DMS53 treated with DMSO at 0.1 percent for 48 hours (cell line): ENCODE results near the gene HOXD12.
A peak's percentile ranks its signal among the peaks of the same experiment; 100 is the strongest.

ENCODE experiments used
- DNase-seq: peaks from one replicate; lab custom pipeline; 2025; ENCODE audit not compliant: unreplicated experiment; lab: John Stamatoyannopoulos, UW

HOXD12 gene

DNA sequence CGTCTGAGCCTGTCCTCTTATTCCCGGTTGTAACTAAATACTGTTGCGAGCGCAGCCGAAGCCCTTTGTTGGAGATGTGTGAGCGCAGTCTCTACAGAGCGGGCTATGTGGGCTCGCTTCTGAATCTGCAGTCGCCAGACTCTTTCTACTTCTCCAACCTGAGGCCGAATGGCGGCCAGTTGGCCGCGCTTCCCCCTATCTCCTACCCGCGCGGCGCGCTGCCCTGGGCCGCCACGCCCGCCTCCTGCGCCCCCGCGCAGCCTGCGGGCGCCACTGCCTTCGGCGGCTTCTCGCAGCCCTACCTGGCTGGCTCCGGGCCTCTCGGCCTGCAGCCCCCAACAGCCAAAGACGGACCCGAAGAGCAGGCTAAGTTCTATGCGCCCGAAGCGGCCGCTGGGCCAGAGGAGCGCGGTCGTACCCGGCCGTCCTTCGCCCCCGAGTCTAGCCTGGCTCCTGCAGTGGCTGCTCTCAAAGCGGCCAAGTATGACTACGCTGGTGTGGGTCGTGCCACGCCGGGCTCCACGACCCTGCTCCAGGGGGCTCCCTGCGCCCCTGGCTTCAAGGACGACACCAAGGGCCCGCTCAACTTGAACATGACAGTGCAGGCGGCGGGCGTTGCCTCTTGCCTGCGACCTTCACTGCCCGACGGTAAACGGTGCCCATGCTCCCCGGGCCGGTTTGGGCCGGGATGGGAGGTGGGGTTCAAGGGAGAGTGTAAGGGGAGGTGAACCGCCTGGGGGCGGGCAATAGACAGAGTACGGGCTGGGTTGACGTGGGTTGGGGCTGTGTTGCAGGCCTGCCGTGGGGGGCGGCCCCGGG, at the start of gene HOXD12:
Gene HOXD12, plus strand, starts transcription at position 68 of the 819 bp plus-strand sequence. Its CDS starts 7 bp downstream, at position 75.
- DNase-seq: no peak

GRCh38 chr2:176056406-176056805, 43.2 kb upstream of the HOXD12 start:
- DNase-seq: peak; percentile 89

GRCh38 chr2:176063958-176064357, 35.6 kb upstream of the HOXD12 start:
- peak; percentile 61 for DNase-seq

- no peak for DNase-seq
Measured at GRCh38 chr2:176066645-176067588, 32.7 kb upstream of the HOXD12 start.

GRCh38 chr2:176067589-176068418, 31.8 kb upstream of the HOXD12 start:
- DNase-seq: no peak

- DNase-seq: no peak
Measured at GRCh38 chr2:176068419-176068832, 31.2 kb upstream of the HOXD12 start.

DNA sequence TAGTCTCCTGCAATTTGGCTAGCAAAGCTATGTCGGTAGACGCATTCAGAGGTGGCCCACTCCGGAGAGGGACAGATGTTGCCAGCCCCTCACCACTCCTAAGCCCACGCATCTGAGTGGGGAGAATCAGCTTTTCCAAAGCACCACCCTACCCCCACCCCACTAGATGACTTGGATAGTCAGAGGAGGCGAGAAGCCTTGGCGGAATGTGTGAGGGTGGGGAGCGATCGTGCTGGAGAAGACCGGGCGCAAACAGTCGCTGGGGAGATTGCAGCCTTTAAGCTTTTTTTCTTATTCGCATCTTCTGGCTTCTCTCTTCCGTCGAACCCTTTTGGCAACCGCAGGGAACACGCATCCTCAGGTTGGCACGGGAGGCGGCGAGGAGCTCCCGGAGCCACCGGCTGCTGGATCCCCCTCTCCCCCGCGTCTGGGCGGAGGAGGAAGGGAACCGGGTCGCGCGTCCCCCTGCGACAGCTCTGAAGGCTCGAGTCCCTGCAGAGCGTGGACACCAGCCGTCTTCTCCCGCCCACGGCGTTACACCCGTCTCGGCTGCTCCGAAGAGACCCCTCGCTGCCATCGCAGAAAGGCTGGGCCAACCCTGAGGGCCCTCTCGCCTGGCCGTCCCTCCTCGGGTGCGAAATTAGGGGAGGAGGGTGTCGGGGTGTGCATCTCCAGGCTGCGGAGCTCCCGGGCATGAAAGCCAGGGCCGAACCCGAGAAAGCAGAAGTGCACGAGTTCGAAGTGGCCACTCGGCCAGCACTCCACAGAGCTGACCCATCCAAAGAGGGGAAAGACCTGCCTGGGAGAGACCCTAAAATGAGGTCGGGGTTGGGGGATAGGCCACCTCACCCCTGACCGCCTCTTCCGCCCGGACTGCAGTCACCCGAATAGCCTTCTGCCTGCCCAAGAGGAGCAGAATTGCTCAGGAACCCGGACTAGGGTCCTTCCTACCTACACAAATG, 28.0 kb upstream of the HOXD12 start:
- no peak for DNase-seq

DNA sequence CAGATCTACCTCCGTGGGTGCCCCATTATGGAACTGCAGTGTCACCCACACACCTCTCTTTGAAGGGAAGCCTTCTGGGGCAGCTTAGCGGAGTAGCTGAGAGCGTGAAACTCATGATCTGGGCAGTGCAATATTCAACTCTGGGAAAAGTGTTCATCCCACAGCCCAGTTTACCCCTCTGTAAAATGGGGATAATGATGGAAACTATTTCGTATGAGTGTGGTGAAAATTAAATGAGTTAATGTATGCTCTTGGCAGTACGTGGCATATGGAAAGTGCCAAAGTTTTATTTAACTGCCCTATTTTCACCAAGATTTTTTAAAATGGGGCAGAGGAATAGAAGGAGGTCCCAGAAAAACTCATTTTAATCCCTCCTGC, 27.3 kb upstream of the HOXD12 start:
- DNase-seq: no peak

DNA sequence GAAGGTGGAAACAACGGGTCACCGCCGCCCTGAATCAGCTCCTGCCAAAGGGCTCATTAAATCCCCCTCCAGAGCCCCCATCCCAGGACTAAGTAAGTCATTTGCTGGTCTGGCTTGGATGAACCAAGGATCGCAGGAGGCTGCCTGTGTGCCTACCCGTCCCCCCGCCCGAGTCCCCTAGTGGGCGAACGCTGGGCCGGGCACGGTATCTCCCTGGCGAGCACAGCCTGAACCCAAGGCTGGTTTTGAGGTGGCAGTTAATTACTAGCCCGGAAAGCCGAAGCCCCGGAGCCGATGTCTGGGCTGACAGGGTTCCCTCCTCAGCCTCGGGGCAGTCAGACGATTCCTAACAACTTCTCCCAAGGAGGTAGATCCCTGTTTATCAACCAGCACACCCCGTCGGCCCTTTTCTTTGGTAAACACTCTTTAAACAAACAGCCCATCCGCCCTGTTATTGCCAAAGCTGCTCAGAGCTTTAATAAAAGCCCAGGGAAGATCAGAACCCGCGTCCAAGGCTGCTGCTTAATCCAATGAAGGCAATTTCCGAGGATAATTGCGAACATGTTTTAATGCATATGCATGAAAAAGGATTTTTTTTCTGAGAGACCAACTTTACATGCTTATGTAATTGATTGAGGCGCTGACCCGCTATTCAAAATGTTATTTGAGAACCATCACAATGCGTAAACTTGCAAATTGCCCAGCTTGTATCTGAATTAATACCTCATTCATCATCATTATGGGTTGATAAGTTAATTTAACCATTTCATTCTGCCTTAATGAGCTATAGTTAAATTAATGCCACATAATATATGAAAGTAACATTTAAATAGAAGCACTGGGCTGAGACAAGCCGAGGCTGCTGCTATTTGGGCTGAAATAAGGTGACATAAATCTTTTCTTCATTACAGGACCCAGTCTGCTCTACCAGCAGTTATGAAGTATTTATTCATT, 26.4 kb upstream of the HOXD12 start:
- DNase-seq: no peak

DNA sequence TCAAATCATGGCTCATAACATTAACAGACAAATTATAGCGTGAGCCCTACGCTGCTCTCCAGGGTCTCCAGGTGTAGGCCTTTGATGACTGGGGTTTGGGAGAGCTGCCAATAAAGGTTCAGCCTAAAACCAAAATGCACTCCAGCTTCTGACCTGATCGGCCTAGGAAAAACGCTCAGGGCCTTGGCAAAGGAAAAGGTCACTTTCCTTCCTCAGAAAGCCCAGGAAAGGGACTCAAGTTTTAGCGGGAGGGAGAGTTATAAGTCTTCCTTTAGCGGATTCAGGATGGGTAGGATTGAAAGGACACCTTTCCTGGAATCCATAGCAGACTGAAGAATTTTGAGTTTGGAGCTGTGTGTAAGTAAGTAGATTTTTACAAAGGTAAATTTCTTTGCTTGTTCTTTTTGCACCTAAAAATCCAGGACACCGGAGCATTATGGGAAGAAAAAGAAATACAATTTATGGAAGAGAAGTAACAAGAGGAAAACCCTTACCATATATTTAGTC, 24.6 kb upstream of the HOXD12 start:
- no peak for DNase-seq

DNA sequence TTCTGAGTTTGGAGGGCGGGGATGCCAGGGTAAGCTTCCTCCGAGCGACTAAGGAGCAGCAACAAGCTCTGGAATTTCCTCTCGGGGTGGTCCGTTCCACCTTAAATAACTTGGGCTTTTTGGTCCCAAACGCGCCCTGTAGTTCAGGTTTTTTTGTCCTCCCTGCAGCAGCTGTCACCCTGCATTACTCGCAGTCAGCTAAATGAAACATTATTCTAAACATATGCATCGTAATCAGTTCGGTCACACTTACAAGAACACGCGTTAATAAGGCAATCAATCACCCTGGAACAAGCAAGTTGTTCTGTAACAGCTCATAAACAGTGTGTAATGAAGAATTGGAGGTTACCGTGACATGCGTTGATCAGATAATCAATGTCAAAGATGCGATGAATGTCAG, 24.1 kb upstream of the HOXD12 start:
- DNase-seq: no peak

DNA sequence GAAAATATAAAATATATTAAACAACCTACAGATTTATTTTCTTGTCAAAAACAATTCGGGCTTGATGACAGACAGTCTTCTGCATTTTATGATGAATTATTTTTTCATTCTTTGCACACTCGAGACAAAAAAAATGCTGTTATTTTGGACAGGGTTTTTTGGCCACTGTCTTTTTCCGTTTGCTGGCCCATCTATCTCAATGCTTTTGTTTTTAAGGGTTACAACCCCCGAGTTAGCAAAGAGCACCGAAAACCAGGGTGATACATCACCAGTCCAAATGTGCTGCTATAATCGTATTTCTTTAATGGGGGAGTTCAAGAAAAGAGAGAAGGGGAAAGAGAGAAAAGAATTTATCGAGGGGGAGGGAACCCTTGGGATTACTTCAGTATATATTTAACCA, 23.5 kb upstream of the HOXD12 start:
- no peak for DNase-seq

- DNase-seq: no peak
Measured at GRCh38 chr2:176076796-176077195, 22.8 kb upstream of the HOXD12 start.

- DNase-seq: peak; percentile 44
Measured at GRCh38 chr2:176078541-176079284, 20.9 kb upstream of the HOXD12 start.

DNA sequence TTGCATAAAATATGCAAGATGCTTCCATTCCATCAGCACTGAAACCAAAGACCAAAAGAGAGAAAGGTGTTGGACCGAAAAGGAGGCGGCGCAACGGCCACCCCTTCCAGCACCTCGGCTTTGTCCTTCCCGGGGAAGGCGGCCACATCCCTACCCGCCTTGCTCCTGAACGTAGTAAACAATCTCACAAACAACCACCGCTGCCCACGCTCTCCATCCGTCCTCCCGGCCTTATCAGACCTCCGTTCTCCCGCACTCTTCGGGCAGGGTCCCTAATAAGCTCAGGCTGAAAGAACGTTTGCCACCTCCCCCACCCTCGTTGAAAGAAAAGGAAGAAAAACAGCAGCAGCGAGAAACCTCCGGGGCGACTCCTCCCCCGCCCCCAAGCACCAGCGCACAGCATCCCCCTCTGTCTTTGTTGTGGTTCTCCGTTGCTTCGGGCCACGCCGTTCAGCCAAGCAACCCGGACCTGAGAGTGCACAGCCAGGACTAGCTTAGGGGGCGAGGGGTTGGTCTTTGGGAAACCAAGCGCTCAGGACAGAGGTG, 20.2 kb upstream of the HOXD12 start:
- DNase-seq: no peak

DNA sequence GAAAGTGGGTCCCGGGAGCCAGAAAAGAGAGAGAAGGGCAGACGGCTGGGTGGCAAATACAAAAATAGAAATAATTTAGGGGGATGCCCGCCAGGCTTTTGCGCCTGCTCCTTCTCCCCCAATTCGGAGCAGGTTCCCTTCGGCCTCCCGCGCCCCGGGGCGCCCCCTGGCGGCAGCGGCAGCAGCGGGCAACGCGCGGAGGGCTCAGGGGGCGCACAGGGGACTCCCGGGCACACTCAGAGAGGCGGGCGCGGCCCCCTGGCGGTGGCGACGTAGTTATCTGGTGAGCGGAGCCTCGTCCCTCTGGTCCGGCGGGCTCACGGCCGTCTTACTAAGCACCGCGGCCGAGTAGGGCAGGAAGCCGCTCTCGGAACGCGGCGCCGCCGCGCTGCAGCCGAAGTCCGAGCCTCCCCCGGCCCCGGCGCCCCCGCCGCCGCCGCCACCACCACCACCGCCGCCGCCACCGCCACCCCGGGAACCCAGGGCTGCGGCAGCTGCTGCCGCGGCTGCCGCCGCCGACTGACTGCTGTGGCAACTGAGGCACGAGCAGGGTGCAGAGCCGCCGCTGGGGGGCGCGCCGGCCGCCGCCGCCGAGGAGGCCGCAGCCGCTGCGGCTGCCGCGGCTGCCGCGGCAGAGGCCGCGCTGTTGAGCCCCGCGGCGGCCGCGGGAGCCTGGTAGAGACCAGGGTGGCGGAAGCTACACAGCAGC, 19.6 kb upstream of the HOXD12 start:
- peak; percentile 60 for DNase-seq
